ENCODE measurements around the gene NT5DC1. TPM values are rescaled to one million over a fixed set of nuclear protein-coding genes. Genes with fewer than 3 reads are reported as not detected.

The NT5DC1 gene
- total RNA-seq, 1 experiment from 2014 or later, result 61.9 TPM

- no peaks in the 10 kb centered on the region for H3K4me1 Mint-ChIP-seq (ENCODE audit: low read depth, unreplicated experiment)
- no peaks in the 10 kb centered on the region for H3K36me3 Mint-ChIP-seq (ENCODE audit: insufficient read depth, unreplicated experiment)
- intact Hi-C loops (cut with micrococcal nuclease; ENCODE audit: unreplicated experiment), result no loop called here
- no peaks in the 10 kb centered on the region for H3K9me3 Mint-ChIP-seq (ENCODE audit: low read depth, unreplicated experiment)
- CTCF ChIA-PET, result interaction anchor here (0.6 kb wide), 1 partner anchor 100 kb away, joined by 4 read pairs; no protein-coding TSS in a partner anchor
- no peak overlapping the region for H3K27ac Mint-ChIP-seq (ENCODE audit: unreplicated experiment)
- no peak for TF ChIP-seq CTCF (IDR thresholded peaks at IDR 0.05; ENCODE audit: unreplicated experiment)
- H3K4me3 Mint-ChIP-seq (ENCODE audit: low read depth, unreplicated experiment), result no peak overlapping the region
- DNase-seq, result no peak
- BruUV-seq (replicated peaks), result no TSS peak
- no peaks in the 10 kb centered on the region for H3K27me3 Mint-ChIP-seq (ENCODE audit: unreplicated experiment)
Measured at GRCh38 chr6:116157391-116157790, 56.7 kb downstream of the NT5DC1 start.

- no peak for TF ChIP-seq CTCF (IDR thresholded peaks at IDR 0.05; ENCODE audit: unreplicated experiment)
Measured at GRCh38 chr6:116158641-116159040, 58.0 kb downstream of the NT5DC1 start.

GRCh38 chr6:116159782-116160524, 59.3 kb downstream of the NT5DC1 start:
- Mint-ChIP-seq H3K27ac (ENCODE audit: unreplicated experiment) (no peak overlapping the region), H3K36me3 (ENCODE audit: insufficient read depth, unreplicated experiment) (no peaks in the 10 kb centered on the region), H3K9me3 (ENCODE audit: low read depth, unreplicated experiment) (peaks cover 3% of the 10 kb centered on the region), H3K27me3 (ENCODE audit: unreplicated experiment) (no peaks in the 10 kb centered on the region), H3K4me1 (ENCODE audit: low read depth, unreplicated experiment) (no peaks in the 10 kb centered on the region), H3K4me3 (ENCODE audit: low read depth, unreplicated experiment) (no peak overlapping the region)
- no TSS peak for BruUV-seq (replicated peaks)
- CTCF ChIA-PET, result no interaction called here
- no peak for TF ChIP-seq CTCF (IDR thresholded peaks at IDR 0.05; ENCODE audit: unreplicated experiment)
- intact Hi-C loops (cut with micrococcal nuclease; ENCODE audit: unreplicated experiment), result no loop called here
- DNase-seq, result no peak

More at GRCh38 chr6:116158641-116159040, 58.0 kb downstream of the NT5DC1 start:
- intact Hi-C loops (cut with micrococcal nuclease; ENCODE audit: unreplicated experiment), result no loop called here
- no peak overlapping the region for H3K4me3 Mint-ChIP-seq (ENCODE audit: low read depth, unreplicated experiment)
- no peak overlapping the region for H3K27ac Mint-ChIP-seq (ENCODE audit: unreplicated experiment)
- H3K9me3 Mint-ChIP-seq (ENCODE audit: low read depth, unreplicated experiment), result peaks cover 3% of the 10 kb centered on the region
- no peak for DNase-seq
- H3K36me3 Mint-ChIP-seq (ENCODE audit: insufficient read depth, unreplicated experiment), result no peaks in the 10 kb centered on the region
- no peaks in the 10 kb centered on the region for H3K27me3 Mint-ChIP-seq (ENCODE audit: unreplicated experiment)
- CTCF ChIA-PET, result no interaction called here
- H3K4me1 Mint-ChIP-seq (ENCODE audit: low read depth, unreplicated experiment), result no peaks in the 10 kb centered on the region
- BruUV-seq (replicated peaks), result no TSS peak

GRCh38 chr6:116165596-116165995, 64.9 kb downstream of the NT5DC1 start:
- CTCF ChIA-PET, result no interaction called here
- no peak for DNase-seq
- H3K36me3 Mint-ChIP-seq (ENCODE audit: insufficient read depth, unreplicated experiment), result no peaks in the 10 kb centered on the region
- H3K9me3 Mint-ChIP-seq (ENCODE audit: low read depth, unreplicated experiment), result peaks cover 3% of the 10 kb centered on the region
- intact Hi-C loops (cut with micrococcal nuclease; ENCODE audit: unreplicated experiment), result no loop called here
- no peak overlapping the region for H3K27ac Mint-ChIP-seq (ENCODE audit: unreplicated experiment)
- no peaks in the 10 kb centered on the region for H3K4me1 Mint-ChIP-seq (ENCODE audit: low read depth, unreplicated experiment)
- H3K4me3 Mint-ChIP-seq (ENCODE audit: low read depth, unreplicated experiment), result no peak overlapping the region
- no peaks in the 10 kb centered on the region for H3K27me3 Mint-ChIP-seq (ENCODE audit: unreplicated experiment)
- no TSS peak for BruUV-seq (replicated peaks)
- TF ChIP-seq CTCF (IDR thresholded peaks at IDR 0.05; ENCODE audit: unreplicated experiment), result no peak

Data from Calu3 (cell line).